Measurements from ENCODE around the gene CKAP2. TPM values are rescaled to one million over a fixed set of nuclear protein-coding genes. Genes with fewer than 3 reads are reported as not detected.

The CKAP2 gene
- polyA plus RNA-seq, 1 experiment: 18.2 TPM

DNA sequence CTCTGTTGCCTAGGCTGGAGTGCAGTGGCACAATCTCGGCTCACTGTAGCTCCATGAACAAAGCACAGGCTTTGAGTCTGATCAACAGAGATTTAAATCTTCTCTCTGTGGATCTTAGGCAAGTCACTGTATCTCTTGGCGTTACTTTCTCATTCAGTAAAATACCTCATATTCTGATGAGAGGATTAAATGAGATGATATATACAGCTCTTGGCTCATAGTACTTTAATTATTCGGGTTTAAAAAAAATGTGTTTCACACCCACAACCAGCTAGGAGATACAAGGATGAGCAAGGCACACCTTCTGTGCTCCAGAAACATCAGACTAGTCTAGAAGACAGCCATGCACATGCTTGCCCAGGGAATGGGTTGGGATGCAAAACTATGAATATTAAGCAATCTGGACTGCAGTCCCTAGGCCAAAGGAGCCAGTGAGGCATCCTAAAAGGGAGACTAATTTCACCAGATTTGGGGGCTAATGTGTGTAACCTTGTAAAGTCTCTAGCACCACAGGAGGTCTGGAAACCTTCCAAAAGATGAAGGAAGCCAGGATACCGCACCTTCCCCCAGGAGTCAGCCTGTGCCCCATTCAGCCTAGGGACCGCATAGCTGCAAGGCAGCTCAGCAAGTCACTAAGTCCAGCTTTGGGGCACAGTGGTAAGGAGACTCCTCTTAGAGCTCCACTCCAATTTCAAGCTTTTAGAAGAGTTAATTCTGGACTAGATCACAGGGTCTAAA is 7.3 kb upstream of the CKAP2 start:
- Histone ChIP-seq H3K27me3 (ENCODE audit: control insufficient read depth, insufficient read depth, low read length) (no peaks in the 10 kb centered on the region), H3K9me3 (ENCODE audit: control insufficient read depth, insufficient read depth, low read length) (no peaks in the 10 kb centered on the region), H3K27ac (ENCODE audit: low read depth, low read length) (no peak overlapping the region), H3K4me3 (ENCODE audit: low read depth, low read length) (0 out of 2 replicates have a peak overlapping the region, but pooled peaks have one; percentile 25)
- no peak for DNase-seq (ENCODE audit: low read depth, low spot score)
- no peak for TF ChIP-seq CTCF (IDR thresholded peaks at IDR 0.05; ENCODE audit: low read depth, low read length)
- POLR2A ChIA-PET: no interaction called here
- CTCF ChIA-PET: interaction anchor here (0.9 to 4.9 kb wide), 4 partner anchors 19 to 253 kb away, joined by 3 to 95 read pairs (median 4); no protein-coding TSS in a partner anchor

DNA sequence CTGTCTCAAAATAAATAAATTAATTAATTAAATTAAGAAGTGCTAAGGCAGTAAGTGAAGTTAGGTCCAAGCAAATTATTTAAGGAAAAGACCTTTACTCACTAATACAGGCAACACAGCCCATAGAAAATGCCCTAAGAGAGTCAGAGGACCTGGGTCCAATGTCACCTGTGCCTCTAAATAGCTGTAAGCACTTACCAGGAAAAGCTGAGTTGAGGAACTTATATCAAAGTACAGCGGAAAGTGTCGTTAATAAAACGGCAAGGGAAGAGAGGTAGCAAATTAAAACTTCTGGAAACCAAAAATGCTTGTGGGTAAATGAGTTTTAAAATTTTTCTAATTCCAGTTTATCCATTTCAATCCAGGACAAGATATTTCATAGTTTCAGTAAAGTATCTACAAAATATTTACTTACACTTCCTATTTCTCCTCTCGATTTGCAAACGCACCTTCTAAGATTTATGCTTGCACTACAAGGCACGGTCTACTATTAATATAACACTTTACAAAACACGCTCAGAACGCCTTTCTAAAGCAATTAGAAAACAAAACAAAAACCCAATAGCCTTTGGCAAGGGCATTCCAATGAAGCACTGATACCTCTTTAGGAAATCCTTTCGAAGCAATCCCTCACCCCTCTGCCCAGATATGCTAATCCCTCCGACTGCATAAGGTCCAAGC is 5.8 kb upstream of the CKAP2 start:
- no peaks in the 10 kb centered on the region for H3K27me3 ChIP-seq (ENCODE audit: control insufficient read depth, insufficient read depth, low read length)
- ChIA-PET POLR2A (interaction anchor here (0.5 to 1.8 kb wide), 9 partner anchors 9 to 298 kb away, joined by 3 to 11 read pairs (median 4); no protein-coding TSS in a partner anchor), CTCF (interaction anchor here (0.6 to 4.9 kb wide), 26 partner anchors 10 to 293 kb away, joined by 3 to 95 read pairs (median 9); partner anchors contain the start of gene THSD1)
- H3K27ac ChIP-seq (ENCODE audit: low read depth, low read length): peak overlapping the region; percentile 70
- no peaks in the 10 kb centered on the region for H3K9me3 ChIP-seq (ENCODE audit: control insufficient read depth, insufficient read depth, low read length)
- no peak for TF ChIP-seq CTCF (IDR thresholded peaks at IDR 0.05; ENCODE audit: low read depth, low read length)
- no peak for DNase-seq (ENCODE audit: low read depth, low spot score)
- peak overlapping the region; percentile 87 for H3K4me3 ChIP-seq (ENCODE audit: low read depth, low read length)

DNA sequence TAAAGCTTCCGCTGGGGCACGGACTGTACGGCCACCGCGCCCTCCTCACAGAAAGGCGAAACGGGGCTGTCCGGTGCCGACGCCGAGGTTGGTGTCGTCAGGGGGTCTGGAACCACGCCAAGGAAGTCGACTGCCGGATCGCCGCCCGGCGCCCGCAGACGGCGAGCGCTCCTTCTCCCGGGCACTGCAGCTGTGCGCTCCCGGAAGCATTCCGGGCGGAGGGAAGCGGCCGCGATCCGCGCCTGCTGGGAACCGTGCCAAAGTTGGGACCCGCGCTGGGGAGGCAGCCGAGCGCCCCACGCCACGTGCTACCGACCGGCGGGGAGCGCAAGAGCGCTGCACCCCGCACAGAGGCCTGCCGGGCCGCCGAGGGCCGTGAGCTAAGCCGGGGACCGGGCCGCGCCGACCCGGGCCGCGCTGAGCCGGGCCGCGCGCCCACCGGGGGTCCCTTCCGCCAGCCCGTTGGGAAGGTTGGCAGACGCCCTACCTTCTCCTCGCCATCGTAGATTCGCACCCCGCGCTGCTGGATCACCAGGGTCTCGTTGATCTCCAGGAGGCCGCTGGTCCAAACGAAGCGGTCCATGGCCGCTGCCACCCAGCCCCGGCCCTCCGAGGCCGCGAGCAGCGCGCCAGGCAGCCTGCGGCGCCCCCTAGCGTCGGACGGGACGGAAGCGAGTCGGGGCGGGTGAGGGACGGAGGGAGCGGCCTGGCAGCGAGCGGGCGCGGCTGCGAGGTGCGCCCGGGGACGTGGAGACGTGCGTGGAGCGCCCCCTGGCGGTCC is 5.1 kb upstream of the CKAP2 start, which contains the start of gene VPS36:
Gene VPS36 (minus strand): TSS at position 623 of the 781 bp plus-strand sequence. CDS start 40 bp downstream, at position 583.
- Histone ChIP-seq H3K4me3 (ENCODE audit: low read depth, low read length) (peak within 1 kb of the TSS; percentile 87), H3K9me3 (ENCODE audit: control insufficient read depth, insufficient read depth, low read length) (no peaks in the 10 kb centered on the region), H3K27ac (ENCODE audit: low read depth, low read length) (peak within 1 kb of the TSS; percentile 70), H3K27me3 (ENCODE audit: control insufficient read depth, insufficient read depth, low read length) (no peaks in the 10 kb centered on the region)
- TF ChIP-seq CTCF (IDR thresholded peaks at IDR 0.05; ENCODE audit: low read depth, low read length): peak; percentile 88
- peak; percentile 83 for DNase-seq (ENCODE audit: low read depth, low spot score)
- ChIA-PET POLR2A (interaction anchor here (0.5 to 1.8 kb wide), 10 partner anchors 9 to 299 kb away, joined by 3 to 11 read pairs (median 4); no protein-coding TSS in a partner anchor), CTCF (interaction anchor here (0.6 to 4.9 kb wide), 75 partner anchors 9 to 1105 kb away, joined by 3 to 95 read pairs (median 5); partner anchors contain the start of genes ALG11 and THSD1)

- TF ChIP-seq CTCF (IDR thresholded peaks at IDR 0.05; ENCODE audit: low read depth, low read length): no peak
- Histone ChIP-seq H3K4me3 (ENCODE audit: low read depth, low read length) (peak overlapping the region; percentile 34), H3K27me3 (ENCODE audit: control insufficient read depth, insufficient read depth, low read length) (no peaks in the 10 kb centered on the region), H3K27ac (ENCODE audit: low read depth, low read length) (no peak overlapping the region), H3K9me3 (ENCODE audit: control insufficient read depth, insufficient read depth, low read length) (no peaks in the 10 kb centered on the region)
- ChIA-PET CTCF (interaction anchor here (0.5 to 4.9 kb wide), 72 partner anchors 9 to 1106 kb away, joined by 3 to 95 read pairs (median 5); partner anchors contain the start of genes ALG11 and THSD1), POLR2A (interaction anchor here (1.0 to 1.8 kb wide), 7 partner anchors 14 to 247 kb away, joined by 3 to 11 read pairs (median 4); partner anchors contain the start of gene SUGT1)
- no peak for DNase-seq (ENCODE audit: low read depth, low spot score)
Observed at GRCh38 chr13:52450793-52451116, 4.5 kb upstream of the CKAP2 start.

Data from AG04450 (cell line).